GM18520 (cell line): ENCODE results near the gene MMD.
"Not testable (repeated sequence)": the region's sequence is repeated elsewhere in the genome, so short reads cannot be mapped to it uniquely, and the experiment has no call there.

Source experiments
- ATAC-seq: cut with Tn5 transposase; IDR thresholded peaks from one replicate; pipeline ENCODE4 v1.9.1; 2021; ENCODE audit not compliant: unreplicated experiment

MMD gene

DNA sequence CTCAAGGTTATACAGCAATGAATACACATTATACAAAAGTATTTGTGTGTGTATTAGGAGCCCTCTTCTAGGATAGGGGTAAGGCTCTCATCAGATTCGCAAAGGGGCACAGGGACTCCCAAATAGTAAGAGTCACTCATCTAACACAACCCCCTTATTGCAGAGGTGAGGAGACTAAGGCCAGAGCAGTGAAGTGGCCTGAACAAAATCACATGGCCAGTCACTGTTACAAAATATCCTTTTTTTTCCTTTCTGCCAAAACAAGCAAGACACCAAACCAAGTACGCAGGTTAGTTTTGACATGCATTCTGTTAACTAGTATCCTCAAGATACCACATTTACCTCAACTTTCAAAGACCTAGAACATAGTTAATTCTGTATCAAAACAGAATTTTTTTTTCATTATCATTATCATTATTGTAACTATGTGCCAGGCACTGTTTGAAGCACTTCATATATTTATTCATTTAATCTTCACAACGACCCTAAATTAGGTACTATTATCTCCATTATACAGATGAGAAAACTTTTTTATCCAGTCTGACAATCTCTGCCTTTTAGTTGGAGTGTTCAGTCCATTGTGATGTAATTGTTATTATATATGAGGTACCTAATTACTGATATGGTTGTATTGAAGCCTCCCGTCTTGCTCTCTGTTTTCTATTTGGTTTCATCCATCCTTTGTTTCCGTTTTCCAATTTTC is 25.7 kb downstream of the MMD start:
- no peak for ATAC-seq

DNA sequence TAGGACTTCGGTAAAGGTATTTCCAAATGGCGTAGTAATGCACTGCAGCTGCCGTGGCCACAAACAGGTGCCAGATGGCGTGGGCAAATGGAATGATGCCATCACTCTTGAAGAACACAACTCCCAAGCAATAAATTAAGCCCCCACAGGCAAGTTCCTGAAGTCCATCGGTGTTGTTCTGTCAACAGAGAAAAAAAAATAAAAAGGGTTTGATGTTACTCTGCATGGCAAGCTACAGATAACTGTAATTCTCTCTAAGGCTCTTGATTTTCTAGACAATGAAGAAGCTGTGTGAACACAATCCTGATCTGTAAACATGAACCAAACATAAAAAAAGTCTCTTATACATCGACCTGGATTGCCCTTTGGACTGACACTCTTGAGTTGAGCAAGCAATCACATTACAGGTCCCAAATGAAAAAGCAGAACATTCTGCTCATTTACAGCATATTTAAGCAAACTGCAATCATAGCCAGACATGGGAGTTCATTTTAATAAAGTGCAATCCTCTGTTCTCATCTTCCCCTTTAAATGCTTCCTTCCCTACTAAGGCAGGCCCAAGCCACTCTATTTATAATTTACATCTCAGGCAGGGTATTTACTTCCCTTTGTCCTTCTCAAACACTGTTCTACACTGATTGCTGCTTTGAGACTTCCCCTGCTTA is 27.1 kb downstream of the MMD start:
- ATAC-seq: no peak

DNA sequence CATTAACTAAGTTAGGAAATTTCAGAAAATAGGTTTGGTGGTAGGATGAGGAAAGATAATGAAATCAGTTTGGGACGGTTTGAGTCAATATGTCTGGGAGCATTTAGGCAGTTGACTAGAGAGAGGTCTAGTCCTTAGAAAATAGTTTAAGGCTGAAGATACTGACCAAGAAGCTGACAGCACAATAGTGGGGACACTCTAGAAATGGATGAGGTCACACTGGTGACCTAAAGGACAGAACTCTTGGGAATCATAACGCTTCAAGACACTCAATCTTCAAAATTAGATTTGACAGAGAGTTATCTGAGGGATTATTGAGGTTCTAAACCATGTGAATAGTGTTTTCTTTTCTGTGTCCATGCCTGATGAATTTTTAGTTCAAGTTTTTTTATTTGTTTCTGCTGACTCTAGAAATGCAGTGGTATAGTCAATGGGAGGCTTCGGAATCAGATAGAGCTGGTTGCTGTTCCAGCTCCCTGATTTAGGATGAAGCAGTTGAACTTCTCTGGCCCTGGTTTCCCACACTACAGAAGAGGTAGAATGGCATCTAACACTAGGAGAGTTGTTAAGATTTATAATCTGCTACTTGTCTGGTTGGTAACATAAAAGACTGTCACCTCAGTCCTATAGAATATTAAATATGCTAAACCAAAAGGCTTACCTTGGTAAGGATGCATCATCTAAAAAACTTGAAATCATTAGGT is 29.7 kb downstream of the MMD start:
- no peak for ATAC-seq

DNA sequence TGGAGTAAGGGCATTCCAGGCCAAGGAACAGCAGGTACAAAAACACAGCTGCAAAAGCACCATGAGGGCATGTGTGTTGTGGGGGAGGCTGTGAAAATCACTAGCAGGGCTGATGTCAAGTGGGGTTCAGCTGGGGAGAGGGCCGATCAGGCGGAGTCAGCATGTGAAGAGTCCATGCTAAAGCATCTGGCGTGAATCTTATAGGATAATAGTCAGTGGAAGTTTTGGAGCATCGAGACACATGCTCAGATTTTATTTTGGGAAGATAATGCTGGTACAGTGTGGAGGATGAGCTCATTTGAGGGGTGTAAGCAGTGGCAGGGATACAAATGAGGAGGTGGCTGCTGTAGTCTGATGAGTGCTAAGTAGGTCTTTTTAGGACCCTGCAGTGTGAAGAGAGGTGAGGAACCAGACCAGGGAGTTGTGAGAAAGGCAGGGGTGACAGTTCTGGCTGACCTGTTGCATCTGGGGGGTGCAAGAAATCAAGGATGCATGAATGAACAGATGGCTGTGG is 30.3 kb downstream of the MMD start:
- no peak for ATAC-seq

DNA sequence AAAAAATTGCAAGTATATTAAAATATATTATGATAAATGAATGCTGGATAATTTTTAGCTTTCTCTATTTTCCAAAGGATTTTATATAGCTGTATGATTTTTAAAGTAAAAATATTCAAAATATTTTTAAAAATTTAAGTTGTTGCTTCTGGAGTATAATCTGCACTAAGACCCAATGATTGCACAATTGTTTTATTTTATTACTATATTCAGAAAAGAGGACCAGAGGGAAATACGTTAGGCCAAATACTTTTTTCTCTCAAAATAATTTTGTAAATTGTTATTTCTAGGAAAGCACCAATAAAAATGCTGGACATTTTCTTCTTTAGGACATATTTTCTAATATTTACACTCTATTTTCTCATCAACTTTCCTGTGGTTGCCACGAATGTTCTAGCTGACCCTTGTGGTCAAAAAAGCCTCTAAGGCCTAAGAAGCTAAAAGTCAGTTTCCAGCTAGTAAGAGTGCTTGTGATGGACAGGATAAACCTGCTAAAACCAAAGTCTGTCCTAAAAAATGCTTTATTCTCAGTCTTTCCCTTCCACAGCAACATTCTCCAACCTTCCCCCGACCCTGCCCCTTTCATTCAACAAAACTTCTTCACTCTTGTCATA is 31.2 kb downstream of the MMD start:
- no peak for ATAC-seq

DNA sequence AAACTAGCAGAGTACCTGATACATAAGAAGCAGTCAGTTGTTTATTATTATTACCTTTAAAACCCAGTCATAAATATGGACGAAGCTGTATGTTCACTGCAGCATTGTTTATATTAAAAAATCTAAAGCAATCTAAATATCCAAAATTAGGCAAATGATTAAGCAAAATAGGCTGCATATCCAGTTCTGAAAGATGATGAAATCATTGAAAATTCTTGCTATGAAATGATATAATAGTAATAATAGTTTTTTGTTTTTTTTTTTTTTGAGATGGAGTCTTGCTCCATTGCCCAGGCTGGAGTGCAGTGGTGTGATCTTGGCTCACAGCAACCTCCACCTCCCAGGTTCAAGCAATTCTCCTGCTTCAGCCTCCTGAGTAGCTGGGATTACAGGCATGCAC is 31.9 kb downstream of the MMD start:
- ATAC-seq: not testable (repeated sequence)

DNA sequence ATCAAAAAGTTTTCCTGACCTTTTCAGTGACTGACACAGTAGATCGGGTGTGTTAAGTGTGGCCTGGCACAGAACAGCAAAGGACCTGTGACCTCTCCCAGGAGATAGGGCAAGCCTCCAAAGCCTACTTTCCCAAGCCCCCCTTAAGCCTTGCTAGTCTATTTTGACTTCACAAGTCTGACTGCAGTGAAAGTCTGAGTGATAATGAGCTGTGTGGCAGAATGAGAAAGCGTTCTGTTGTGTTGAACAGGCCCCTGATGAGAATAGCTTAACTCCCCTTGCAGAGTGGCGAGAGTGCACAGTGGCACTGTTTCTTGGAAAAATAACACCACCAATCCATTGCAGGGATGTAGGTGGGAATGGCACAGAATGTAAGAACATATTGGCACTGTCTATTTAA is 32.8 kb downstream of the MMD start:
- ATAC-seq: no peak

DNA sequence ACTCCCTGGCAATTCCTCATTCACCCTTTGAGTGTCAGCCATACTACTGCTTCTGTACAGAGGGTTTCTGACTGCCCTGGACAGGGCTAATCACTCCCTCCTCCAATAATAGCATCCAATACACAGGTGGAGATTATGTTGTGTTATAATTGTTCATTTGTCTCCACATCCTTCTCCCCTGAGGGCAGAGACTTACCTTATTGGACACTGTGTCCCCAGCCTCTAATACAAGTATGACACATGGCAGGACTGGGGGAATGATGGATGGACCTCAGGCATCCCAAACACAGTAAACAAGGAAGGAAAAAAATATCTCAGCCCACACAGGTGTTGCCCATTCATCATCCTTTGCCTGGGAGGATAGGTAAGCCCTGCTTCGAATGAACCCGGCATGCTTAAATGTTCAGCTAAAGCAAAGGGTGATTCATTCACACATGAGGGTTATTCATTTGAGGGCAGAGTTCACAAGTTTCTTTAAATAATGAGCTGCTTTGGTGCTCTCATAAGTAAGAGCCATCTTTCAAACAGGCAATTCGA is 34.8 kb downstream of the MMD start:
- ATAC-seq: no peak

DNA sequence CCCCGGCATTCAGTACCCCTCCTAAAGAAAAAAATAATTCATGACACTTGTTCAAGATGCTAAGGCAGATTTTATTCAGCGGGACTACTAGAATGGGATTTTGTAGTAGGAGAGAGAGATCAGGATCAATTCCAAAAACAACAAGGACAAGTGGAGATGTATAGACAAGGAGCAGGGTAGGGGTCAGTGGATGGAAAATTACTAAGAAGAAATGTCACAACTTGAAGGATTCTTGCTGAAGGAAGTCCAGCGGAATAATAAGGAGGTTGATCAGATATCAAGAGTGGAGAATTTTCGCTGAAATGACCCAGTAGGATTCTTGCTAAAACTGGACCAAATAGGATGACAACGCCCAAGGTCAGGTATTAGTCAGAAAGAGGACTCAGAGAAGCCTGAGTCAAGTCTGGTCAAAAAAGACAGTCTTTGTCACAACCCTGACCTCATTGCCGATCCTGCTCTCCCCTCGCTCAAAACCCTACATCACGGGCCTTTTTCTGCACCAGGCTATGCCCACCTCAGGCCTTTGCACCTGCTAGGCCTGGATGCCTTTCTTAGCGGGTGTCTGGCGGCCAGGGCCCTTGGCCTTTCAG is 36.9 kb downstream of the MMD start:
- ATAC-seq: no peak

DNA sequence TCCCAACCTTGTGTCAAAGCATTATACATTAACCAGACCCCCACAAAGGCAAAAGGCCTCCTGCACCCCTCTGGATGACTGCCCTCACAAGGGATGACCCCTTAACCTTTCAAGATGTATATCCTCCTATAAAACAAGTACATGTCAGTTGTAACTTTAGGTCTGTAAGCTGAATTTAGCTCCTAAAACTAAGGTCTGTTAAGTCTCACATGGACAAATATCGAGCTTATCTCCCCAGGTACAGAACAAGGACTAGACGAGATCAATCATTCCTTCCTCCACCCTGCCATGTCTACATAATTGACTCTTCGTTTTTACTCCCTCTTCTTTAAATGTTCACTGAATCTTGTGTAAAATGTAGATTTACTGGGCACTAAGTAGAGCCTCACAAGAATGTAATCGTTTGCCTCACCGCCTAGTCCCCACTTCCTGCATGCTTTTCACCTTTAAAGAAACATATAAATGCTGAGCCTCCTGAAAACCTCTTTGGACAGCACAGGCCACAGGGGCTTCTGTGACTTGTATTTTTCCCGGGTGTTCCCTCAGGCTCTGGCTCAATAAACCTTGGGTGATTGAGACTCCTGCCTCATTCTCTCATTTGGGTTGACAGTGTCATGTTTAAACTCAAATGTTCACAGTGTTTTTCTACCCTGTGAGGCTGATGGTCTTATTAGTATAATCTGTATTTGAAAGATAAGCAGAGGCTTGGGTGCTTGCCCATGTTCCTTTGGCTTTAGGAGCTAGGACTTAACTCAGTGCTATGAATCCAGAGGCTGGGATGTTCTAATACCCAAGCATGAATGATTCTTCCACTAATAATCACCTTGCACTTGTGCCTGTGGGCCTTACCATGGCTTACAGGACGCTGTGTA is 37.6 kb downstream of the MMD start:
- no peak for ATAC-seq

DNA sequence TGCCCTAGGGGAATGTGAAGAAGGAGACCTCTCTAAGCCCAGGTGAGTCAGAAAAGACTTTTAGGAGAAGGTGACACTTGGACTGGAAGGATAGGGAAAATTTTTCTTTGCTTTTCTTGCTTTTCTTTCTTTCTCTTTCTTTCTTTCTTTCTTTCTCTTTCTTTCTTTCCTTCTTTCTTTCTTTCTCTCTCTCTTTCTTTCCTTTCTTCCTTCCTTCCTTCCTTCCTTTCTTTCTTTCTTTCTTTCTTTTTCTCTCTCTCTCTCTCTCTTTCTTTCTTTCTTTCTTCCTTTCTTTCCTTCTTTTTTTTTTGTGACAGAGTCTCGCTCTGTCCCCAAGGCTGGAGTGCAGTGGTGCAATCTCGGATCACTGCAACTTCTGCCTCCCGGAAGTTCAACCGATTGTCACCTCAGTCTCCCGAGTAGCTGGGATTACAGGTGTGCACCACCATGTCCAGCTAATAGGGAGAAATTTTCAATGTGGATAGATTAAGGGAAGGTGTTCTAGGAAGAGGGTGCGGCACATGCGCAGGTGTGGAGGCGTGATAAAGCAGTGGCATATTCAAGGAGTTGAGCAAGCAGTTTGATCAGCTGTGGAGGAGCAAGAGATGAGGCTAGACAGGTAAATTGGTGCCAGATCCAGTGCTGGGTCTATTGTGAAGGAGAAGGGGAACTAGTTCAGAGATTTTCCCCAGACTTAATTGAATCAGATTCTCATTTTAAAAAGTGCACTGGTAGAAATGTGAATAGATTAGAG is 40.4 kb downstream of the MMD start:
- no peak for ATAC-seq

DNA sequence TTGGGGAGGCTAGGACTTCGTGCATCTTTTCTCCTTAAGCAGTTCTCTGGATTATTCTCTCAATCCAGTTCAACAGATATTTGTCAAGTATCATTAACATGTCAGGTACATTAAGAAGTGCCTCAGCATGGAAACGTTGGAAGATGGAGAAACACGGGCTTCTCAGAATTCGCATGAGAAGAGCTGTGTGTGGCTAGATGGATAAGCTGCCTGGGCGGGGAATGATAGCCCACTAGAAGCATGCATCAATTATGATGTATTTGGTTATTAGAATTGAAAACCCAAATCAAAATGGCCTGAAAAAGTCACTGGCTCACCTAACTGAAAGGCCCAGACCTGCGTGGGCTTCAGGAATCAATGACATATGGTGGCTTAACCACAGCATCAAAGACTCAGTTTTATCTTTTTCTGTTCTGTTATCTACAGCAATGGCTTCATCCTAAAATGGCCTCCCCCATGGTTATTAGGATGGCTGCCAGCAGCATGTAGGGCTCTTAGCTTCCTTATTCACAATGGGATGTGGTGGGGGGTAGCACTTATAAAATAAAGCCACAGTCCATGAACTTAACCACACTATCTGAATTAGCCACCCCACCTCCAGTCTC is 43.9 kb downstream of the MMD start:
- no peak for ATAC-seq

DNA sequence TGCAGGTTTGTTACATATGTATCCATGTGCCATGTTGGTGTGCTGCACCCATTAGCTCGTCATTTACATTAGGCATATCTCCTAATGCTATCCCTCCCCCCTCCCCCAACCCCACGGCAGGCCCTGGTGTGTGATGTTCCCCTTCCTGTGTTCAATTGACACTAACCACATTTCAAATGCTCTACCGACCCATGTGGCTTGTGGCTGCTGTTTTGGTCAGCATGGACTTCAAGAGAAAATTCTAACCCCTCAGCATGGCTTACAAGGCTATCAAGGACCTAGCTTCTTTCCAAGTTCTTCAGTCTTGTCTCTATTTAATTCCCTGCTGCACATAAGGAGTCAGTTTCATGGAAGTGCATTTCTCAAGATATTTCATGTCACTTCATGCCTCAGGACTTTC is 52.9 kb downstream of the MMD start:
- ATAC-seq: no peak

DNA sequence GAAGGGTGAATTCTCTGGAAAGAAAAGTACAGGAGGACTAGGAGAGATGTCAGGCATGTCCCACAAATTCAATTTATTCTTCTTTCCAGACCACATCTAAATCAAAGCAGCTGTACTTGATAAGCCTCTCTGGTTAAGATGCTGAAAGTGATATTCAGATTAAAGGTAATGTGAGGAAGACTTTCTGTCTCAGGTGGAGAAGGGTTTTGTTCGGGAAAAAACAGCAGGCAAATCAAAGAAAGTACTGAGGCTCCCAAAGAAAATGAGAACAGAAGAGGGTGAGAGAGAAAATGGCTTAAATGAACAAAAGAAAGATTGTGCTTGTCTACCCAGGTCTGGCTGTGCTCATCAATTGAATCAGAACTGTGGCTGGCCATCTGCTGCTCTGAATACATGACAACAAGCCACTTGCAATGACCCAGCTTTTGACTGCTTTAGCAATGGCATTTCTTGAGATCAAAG is 55.6 kb downstream of the MMD start:
- no peak for ATAC-seq

DNA sequence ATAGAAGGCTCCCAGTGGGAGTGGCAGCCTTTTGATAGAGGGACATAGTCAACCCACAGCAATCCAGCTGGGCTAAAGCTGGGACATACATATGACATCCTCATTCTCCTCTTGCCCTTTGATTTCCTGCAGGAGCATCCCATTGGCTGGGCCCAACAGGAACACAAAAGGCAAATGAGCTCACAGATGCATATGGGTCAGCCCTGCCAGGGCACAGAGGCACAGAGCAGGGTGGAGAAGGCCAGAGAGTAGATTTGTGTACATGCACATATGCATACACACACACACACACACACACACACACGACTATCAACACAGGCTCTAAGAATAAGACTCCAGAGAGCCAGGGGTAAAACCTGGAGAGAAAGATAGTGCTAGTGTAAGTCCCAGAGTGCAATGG is 58.6 kb downstream of the MMD start:
- no peak for ATAC-seq

DNA sequence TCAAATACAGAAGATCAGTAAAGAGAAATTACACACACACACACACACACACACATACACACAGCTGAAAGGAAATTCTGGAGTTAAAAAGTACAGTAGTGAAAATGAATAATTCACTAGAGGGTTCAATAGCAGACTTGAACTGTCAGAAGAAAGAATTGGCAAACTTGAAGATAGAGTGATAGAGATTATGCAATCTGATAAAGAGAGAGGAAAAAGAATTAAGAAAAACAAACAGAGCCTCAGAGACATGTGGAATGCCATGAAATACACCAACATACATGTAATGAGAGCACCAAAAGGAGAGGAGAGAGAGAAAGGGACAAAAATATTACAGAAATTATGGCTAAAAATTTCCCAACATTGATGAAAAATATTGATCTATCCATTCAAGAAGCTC is 60.7 kb downstream of the MMD start:
- no peak for ATAC-seq

DNA sequence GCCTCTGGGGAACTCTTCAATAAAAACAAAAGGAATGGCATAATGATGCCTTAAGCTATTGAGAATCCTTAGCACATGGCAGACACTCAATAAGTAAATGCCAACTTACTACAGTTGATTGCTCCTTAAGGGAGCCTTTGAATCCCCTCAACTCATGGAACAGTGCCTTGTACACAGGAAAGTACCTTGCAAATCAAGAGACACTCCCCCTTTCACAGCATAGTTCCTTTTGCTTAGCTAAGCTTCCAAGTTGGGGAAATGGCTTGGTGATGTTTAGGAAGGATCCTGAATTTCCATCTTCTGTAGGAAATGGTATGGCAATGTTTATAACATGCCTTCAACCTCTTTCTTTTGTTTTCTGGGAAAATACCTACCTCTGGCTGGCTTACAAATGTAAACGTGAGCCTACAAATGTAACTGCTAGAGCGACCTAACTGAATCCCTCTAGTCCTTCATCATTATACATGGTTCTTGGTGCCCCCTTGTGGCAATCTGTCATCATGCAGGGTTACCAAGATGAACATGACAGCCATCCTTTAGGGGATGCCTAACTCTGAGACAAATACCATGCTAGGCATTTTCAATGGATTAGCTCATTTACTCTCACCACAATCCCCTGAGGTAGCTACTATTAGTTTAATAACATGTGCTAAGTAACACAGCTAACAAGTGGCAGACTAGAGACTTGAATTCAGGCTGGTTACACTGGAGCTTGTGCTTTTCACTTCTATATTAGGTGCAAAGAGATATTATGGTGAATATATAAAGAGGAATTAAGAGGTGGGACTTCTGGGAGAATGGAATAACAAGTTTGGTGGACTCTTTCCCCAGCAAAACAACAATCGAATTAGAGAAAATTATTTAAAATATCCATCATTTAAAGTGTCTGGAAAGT is 65.0 kb downstream of the MMD start:
- peak; percentile 73 for ATAC-seq

DNA sequence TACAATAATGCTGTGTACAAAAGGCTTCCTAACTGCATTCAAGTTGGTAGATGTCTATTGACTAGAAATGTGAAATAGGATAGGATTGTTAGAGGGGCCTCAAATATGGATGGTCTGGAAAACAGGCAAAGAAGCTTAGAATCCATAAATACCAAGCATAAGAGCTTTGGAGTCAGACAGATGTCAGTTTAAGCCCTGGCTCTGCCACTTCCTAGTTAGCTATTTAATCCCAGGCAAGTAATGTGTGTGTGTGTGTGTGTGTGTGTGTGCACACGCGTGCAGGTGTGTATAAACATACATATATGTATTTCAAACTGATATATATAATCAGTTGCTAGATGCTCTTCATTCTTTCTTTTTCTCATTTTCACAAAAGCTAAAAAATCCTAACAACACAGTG is 66.7 kb downstream of the MMD start:
- no peak for ATAC-seq
